HG03432 (cell line): ENCODE measurements around the gene SPACA7.

Source experiments
- ATAC-seq: cut with Tn5 transposase; IDR thresholded peaks from one replicate; pipeline ENCODE4 v1.9.1; 2021; ENCODE audit warnings: mild to moderate bottlenecking, moderate library complexity; ENCODE audit not compliant: unreplicated experiment

The SPACA7 gene

DNA sequence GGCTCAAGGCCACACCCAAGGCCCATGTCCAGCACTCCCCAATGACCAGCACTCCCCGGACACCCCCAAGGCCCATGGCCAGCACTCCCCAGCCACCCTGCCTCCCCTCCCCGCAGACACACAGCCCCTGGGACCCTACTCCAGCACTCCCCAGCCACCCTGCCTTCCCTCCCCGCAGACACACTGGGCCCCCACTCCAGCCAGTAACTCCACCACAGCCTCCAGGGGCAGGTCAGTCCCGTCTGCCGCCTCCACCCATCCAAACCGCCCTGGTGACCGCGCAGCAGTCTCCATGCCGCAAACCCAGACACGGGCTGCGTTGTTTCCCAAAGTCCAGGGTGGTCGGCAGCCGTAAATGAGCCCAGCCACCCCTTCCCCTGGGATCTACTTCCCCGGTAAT, 70.7 kb downstream of the SPACA7 start:
- no peak for ATAC-seq

DNA sequence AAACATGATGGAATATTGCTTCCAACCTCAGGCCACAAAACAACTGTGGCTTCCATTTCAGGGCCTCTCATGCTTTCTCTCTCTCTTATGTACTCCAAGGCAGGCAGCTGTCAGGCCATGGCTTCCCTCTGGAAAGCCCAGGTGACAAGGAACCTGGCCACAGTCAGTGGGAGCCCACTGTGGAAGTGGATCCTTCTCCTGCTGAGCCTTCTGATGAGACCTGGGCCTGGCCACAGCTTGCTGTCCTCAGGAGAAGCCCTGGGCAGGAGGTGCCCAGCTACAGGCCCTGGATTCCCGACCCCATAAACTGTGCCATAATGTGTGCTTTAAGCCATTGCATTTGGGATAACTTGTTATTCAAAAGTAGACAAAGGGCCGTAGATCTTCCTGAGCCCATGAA, 71.2 kb downstream of the SPACA7 start:
- ATAC-seq, result no peak

DNA sequence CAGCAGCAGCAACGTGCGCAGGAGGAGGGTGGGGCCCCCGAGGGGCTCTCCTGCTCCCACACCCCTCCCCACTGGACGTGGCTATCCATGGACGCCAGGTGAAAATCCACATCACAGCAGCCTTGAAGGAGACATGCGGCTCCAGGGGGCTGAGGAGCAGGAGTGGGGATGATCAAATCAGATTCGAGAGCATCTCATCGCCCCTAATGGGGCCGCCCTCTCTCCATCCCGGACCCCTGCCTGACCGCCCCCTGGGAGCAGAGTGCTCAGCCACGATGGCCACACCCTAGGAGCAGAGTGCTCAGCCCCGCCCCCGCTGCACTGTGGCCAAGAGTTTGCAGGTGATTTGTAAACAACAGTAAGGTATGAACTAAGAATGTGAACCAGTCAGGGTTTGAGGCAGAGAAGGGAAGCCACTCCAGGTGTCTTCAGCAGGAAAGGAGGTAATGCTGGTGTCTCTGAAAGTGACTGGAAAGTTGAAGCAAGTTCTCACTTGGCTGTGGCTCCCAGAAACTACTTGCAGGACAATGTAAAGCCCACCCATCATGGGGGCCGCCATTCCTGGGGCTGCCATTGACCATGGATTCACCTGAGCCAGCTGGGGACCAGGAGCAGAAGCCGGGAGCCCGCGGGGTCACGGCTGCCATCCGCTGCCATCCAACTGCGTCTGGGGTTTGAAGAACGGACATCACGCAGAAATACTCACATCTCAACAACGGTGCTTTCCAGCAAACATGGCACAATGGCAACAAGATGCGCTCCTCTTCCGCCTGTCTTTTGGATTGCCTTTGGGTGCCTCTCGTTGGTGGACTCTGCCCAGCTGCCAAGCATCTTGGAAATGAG, 71.8 kb downstream of the SPACA7 start:
- no peak for ATAC-seq

DNA sequence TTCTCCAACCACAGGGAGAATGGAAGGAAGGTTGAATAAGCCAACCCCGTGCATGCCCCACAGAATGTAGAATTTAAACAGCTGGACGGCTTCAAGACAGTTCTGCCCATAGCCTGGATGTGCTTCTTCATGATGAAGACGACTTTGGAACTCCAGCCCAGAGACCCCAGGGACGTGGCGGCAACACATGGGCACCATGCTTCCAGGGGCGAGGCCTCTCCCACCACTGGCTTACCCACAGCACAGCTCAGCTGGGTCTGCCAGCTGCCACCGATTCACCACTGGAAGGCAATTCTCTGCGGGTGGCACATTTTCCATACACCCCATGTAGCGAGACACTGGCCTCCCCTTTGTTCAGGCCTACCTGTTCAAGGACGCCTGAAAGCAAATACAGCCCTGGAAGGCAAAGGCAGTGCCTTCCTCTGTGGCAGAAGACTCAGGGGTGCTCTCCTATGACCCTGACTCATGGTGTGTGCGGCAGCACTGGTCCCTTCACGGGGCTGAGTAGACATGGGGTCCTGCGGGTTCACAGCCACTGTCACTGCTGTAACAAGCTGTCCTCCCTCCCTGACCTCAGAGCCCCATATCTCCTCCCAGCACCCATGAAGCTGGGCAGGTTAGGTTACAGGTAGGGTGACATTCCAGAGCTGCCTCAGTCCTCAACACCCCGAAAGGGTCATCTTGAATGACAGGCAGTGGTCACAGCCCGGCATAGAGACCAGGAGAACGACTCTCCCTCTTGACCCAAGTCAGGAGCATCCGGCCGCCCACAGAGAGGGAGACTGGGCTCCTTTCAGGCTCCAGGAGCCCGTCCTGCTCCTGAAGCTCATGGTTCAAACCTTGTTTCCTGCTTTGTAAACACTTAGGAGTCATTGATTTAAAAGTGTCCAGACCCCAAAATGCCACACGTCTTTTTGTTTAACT, 72.7 kb downstream of the SPACA7 start:
- ATAC-seq, result no peak

DNA sequence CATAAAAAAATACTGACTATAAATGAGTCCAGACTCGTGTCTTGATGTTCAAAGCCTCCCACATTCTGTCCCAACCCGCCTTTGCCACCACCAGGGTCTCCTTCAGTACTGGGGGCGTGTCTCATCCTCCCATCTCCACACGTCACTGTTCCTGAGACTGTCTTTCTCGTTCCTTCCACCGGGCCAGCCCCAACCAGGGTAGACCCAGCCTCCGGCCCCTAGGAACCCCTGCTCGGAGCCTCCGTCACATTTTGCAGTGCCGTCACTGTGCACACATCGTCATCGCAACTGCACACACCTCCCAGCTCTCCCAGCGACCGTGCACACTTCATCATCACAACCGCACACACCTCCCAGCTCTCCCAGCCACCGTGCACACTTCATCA, 73.4 kb downstream of the SPACA7 start:
- no peak for ATAC-seq

DNA sequence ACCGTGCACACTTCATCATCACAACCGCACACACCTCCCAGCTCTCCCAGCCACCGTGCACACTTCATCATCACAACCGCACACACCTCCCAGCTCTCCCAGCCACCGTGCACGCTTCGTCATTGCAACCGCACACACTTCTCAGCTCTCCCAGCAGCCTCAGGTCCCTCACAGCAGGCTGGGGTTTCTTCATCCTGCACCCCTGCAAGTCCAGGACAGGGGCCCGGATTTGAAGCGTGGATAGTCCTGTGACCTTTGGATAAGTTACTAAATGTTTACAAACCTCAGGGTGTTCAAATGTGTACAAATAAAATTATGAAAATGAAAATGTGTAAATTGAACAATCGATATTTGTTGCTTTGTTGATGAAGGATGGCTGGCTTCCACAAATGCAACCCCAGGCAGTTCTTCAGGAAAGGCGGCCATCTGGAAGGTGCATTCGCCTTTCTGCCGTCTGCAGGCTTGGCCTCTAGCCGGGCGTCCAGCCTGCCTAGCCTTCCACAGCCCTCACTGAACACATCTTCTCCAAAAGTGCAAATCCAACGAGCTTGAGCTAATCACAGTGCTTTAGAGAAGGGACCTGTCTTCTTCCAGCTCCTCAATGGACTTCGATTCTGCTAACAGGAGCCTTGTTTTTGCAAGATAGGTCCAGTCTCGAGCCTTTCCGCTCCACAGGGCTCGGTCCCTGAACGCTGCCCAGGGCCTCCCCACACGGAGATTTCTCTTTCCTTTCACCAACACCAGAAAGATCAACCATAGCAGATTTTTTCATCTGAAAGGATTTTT, 74.2 kb downstream of the SPACA7 start:
- ATAC-seq, result no peak

DNA sequence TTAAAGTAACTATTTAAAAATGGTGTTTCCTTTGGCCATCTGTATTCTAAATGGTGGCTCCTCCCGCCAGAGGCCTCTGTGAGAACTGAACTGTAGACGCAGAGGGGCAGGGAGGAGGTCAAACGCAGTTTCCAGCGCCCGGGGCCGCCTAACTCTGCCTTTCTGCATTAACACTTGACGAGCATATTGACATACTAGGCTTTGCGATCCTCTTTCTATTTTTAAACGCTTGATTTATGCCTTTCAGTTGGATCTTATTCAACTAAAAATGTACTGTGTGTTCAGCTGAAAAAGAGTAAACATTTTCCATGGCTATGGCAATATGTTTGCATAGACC, 74.7 kb downstream of the SPACA7 start:
- ATAC-seq, result no peak

DNA sequence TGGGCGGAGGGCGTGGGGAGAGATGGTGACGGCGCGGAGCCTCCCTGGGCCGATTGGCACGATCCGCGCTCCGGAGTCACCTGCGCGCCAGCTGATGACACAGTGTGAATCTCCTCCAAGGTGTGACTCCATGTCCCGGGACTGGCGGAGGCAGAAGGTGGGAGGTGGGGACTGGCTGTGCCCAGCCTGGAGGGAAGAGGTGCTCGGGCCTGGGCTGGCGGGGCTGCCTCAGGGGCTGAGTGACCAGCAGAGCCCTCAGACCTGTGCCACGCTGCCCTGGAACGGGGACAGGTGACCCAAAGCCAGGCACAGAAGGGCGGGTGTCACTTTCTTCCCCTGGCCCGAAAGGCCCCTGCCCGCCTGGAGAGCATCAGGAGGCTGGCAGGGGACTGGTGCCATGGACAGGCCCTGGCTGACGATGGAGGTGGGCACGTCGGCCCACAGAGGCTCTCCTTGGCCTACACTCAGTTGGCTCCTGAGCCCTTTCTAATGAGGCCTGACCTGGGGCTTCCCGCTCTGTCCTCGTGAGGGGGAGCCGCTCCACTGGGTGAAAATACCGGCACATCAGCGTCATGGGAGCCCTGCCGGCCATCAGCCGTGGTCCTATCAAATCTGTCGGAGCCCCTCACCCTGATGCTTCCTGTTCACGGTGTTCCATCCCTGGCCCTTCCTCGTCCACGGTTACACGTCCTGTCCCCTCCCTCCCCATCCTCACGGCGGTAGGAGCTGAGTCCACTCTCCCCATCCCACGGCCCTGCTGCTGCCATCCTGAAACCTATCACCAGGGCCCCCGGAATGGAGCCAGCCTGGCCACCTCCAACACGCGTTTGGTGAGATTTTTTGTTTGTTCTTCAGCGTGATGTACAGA, 75.6 kb downstream of the SPACA7 start:
- no peak for ATAC-seq

DNA sequence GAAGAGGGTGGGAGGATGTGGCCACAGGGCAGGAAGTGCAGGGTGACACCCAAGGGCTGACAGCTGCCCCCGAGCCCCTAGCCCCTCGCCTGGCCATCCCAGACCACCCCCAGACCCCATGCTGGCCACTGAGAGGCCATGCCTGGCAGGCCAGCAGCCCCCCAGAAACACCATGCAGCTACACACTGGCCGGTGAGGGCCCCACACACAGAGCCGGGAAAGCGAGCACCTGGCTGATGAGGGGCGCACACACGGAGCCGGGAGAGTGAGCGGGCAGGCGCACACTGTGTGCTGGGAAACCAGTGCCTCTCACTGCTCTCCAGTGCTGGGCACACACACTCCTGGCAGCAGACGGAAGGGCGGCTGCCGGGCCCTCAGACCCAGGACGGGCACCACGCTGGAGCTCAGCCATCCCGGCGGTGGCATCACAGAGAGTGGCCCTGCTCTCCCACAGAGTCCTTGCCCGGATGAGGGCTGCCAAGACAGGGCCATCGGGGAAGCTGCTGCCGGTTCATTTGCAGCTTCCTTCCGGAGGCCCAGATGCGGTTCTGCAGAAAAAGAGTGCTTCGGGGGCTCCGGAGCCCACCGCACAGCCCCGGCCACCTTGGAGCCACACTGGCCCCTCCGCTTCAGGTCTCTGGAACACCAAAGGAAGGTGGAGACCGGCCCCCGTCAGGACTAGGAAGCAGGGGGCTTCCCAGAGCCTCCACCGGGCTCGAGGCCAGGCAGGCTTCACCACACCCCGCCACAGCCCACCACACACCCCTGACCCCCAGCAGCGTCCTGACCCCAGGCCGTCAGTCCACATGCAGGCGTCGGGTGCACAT, 76.4 kb downstream of the SPACA7 start:
- ATAC-seq, result no peak

DNA sequence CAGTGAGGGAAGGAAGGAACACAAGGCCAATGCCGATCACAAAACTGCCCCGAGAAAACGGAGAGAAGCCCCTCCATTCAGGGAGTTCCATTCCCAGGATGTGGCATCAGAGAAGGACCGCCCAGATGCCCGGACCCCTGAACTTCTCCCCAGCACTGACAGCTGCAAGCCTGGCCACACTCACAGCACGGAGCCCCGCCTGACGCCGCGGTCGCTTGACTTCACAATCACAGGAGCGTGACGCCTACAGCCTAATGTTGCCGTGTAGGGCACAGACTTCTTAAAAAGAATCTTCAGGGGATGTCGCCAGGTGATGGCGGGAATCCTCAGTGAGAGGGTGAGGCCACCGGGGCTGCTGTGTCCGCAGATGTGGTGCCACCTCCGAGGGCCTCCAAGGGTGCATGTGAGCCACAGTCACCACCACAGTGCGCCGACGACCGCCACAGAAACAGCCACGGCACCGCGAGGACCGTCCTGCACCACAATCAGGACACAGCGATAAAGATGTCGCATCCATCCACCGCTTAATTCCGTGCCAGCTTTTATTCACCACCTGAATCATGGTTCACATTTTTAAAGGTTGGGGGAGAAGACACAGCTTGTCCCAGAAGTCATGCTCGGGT, 77.2 kb downstream of the SPACA7 start:
- ATAC-seq, result no peak

DNA sequence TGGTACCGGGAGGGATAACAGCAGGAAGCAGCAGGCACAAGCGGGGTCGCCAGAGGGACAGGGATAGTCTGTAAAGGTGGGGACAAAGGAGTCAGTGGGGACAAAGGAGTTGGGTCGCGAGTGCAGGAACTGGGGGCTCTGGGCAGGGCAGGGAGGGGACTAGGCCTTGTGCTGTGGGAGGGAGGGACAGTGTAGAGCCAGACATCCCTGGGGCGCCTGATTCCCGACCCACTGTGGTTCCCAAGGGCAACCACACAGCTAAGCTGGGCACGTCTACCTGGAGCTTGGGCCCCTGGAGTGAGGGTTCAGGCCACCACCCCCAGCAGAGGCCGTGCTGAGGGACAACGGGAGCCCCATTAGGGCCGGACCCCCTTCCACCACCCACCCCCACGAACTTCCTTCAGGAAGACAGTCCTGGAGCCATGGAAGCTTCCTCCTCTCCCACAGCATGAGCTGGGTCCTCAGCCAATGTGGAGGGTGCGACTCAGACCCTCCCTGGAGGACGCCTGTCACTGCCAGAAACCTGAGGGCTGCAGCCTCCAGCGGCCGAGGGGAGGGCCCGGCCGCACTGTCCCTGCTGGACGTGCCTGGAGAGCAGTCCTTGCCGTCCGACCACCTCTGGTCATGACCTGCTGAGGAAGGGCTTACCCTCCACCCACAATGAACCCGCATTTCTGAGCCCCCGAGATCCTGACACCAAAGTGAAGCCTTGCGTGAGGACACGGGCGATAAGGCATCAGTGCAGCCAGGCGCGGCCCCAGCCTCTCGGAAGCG, 77.9 kb downstream of the SPACA7 start:
- no peak for ATAC-seq

DNA sequence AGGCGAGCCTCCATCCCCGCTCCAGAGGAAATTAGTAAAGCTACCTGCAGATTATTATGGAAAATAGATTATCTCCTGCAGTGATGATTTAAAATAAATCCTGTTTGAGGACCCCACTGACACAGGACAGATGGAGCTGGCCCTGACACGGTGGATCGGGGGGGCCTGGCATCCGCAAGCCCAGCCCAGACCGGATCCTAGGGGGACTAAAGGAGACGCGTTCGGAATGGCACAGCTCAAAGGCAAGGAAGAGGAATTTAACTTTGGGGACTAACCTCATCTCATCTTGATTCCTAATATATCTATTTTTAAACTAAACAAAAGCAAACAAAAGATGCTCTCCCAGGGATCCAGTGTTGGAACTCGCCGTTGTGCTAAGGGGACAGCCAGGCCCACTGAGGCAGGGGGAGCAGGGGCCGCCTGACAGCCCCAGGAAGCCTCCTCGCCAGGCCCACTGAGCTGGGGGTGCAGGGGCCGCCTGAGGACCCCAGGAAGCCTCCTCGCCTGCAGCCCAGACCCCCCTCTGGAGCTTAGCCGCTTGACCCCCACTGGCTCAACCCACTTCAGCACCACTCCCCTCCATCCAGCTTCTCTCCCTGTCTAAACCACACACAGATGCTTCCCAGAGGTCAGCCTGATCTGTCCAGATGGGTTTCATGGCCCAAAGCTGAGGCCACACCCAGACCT, 78.6 kb downstream of the SPACA7 start:
- no peak for ATAC-seq

DNA sequence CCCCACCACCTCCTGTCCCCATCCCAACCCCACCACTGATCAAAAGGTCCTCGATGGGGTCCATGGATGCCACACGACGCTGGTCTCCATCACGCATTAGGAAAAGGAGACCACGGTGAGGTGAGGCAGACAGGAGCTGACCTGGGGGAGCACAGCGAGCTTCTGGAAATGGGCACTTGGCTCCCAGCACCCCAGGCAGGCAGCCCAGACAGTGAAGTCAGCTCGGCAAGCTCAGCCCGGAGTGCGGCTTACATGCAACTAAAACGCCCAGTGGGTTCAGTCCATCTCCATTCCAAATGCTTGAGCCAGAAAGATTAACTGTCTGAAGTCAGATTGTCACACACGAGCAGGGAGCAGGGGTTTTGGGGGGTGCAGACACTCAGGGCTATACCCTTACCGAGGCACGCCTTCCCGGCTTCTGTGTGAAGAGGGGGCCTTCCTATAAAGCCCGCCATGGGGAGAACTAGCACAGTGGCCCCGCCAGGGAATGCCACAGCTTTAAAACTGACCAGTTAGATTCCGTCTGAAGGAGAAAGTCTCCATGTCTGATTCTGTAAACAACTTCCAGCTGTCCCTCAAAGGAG, 79.4 kb downstream of the SPACA7 start:
- no peak for ATAC-seq

DNA sequence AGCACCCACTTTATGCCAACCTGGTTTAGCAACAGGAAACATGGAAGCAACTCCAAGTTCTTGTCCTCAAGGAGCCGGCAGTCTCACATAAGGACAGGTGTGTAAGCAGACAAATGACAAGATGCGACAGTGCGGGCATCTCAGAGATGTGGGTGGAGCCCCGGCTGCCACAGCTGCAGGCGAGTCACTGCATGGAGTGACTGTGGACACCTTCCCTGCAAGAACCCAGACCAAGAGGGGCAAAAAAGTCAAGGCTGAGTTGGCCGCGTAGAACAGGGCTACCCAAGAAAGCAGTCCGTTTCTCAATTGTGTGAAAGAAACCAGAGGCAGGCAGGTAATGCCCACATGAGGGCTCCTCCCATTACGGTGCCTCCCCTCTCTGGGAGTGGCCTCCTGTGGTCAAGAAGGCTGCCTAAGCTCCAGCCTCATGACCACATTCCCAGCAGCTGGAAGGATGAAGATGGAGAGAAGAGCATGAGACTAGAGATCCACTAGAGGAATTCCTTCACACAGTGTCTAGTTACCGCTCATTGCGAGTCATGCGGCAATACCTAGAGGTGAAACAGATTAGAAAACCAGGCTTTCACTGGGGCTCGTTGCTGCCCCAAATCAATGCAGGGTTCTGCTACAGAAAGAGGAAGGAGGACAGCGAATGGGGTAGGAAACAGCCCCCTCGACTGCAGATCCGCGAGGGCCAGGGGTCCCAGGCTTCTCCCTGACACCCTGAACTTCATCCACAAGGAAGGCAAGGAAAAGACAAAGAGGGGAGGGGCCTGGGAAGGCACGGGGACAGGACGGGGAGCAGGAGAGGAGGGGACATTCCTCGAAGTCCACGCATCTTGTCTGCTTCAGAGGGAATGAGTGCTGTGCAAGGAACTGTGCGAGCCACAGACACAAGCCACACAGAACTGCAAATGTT, 80.2 kb downstream of the SPACA7 start:
- ATAC-seq, result no peak

DNA sequence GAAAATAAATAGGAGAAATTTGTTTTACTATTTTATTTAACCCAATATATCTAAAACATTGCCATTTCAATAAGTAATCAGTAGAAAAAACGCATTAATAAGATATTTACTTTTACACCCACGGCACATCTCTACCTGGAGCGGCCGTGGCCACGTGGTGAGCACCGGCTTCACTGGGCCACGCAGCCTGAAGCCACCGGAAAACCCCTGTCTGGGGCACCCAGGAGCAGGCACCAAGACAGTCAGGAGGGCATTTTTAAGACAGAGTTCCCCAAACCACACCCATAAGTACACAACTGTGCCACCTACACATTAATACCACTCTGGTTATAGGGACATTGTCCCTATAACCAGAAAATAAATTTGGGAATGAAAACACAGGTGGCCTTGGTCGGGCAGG, 80.9 kb downstream of the SPACA7 start:
- no peak for ATAC-seq

DNA sequence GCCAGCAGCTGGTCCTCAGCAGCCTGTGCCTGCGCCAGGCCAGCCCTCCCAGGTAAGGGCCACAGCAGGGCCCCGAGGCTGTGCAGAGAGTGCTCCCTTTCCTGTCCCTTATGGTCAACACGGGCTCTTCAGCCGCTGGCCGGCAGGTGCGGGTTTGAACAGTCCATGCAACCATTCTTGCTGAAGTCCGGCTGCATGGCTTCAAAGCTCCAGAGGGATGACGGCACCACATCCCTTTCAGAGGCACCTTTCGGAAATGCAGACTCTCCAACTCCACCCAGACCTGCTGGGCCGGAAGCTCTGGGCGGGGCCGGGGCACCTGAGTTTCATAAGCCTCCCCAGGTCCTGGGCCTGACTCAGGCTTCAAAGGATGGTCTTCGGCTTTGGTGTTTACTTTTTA, 81.3 kb downstream of the SPACA7 start:
- ATAC-seq, result no peak
